Panc1 (cell line): ENCODE measurements around the gene HLA-DQA1.

Experiments used
- CTCF ChIP-seq: fragments of 450-650 bp; IDR thresholded peaks from 2 replicates; pipeline ENCODE4 v1.5.1; 2017; ENCODE audit warnings: mild to moderate bottlenecking
- POLR2AphosphoS5 ChIP-seq: IDR thresholded peaks from 2 replicates; pipeline ENCODE4 v1.6.1; 2012; ENCODE audit warnings: mild to moderate bottlenecking, low read depth, low read length, moderate library complexity
- REST ChIP-seq, 2 experiments: IDR thresholded peaks; 2 replicates each; pipeline ENCODE4 v1.6.1; 2011 to 2012; ENCODE audit warnings: low read depth in 2 of 2, control low read depth in 1 of 2, low read length in 1 of 2, mild to moderate bottlenecking in 1 of 2, moderate library complexity in 1 of 2; ENCODE audit not compliant: insufficient read depth in 1 of 2
- SIN3A ChIP-seq: IDR thresholded peaks from 2 replicates; pipeline ENCODE4 v1.6.1; 2012; ENCODE audit warnings: low read depth, mild to moderate bottlenecking, low read length, moderate library complexity, borderline replicate concordance; ENCODE audit not compliant: insufficient read depth
- TCF7L2 ChIP-seq: IDR thresholded peaks from 2 replicates; pipeline ENCODE4 v1.6.1; 2011; ENCODE audit warnings: mild to moderate bottlenecking, low read depth, low read length, inconsistent platforms

DNA sequence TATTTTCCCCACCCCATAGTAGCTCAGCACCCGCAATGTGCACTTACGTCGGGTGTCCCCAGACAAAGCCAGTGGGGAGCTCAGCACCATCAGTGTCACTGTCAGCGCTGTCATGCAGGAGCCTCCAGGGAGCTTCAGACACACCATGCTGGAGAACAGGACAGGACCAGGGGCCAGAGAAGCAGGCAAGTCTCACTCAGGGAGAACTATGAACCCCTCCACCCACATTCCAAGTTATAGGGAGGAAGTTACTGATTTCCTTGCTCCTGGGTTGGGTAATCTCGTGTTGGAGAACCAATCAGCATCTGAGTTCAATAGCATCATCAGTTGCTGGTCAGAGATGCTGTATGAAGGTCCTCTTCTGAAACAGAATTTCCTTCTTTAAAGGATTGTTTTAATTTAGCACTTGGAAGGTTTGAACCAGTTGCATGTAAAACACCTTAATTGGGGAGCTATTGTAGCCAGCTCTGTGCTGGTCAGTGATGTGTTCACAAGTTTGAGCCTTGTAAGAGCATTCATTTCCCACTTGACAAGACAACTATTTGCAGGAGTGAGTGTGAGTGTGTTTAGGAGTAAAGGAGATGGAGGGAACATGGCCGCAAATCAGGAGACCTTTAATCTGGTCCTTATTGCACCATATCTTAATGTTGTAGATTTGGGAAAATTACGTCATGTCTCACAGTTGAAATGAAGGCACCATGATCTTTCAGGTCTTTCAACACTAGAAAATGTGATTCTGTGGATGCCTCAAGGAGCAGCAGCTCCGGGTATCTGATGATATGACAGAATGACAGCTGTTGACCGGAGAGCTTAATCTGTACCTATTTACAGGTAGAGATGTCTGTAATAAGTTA lies 47.4 kb upstream of the HLA-DQA1 start, which contains the start of gene HLA-DRB1:
- TF ChIP-seq CTCF (no peak), TCF7L2 (no peak), SIN3A (no peak), REST (IDR thresholded peaks at IDR 0.05; ENCODE audit: insufficient read depth in 1 of 2, low read depth in 2 of 2, low read length in 1 of 2) (no peak), POLR2AphosphoS5 (no peak)
